GM23248 (cell line): ENCODE measurements around the gene MRPS34.

ENCODE experiments used
- EZH2 ChIP-seq: fragments of 200-600 bp; sonication (generic); IDR thresholded peaks from 2 replicates; pipeline ENCODE4 v1.6.1; 2018; ENCODE audit warnings: antibody characterized with exemption, mild to moderate bottlenecking; ENCODE audit not compliant: insufficient read depth, poor library complexity, severe bottlenecking
- EZH2phosphoT487 ChIP-seq: fragments of 200-600 bp; sonication (generic); IDR thresholded peaks from 2 replicates; pipeline ENCODE4 v1.6.1; 2018; ENCODE audit warnings: antibody characterized with exemption, moderate library complexity, mild to moderate bottlenecking, low read depth; ENCODE audit not compliant: insufficient read depth

GRCh38 chr16:1745181-1745899, 27.6 kb downstream of the MRPS34 start:
- no peak for TF ChIP-seq EZH2
- no peak for TF ChIP-seq EZH2phosphoT487
